GM19193 (cell line): Measurements from ENCODE around the gene SMARCB1.

Source experiments
- POLR2A ChIP-seq: IDR thresholded peaks from 4 replicates; pipeline ENCODE4 v1.6.1; 2011; ENCODE audit not compliant: insufficient read depth, insufficient read length; ENCODE audit errors: extremely low read depth

The SMARCB1 gene

GRCh38 chr22:23847310-23847920, 60.6 kb downstream of the SMARCB1 start:
- TF ChIP-seq POLR2A: no peak

- TF ChIP-seq POLR2A: no peak
These were observed 61.5 kb downstream of the SMARCB1 start for GRCh38 chr22:23847991-23848864.

- TF ChIP-seq POLR2A: no peak
These were observed 62.5 kb downstream of the SMARCB1 start for GRCh38 chr22:23849009-23850006.

- TF ChIP-seq POLR2A: no peak
These were observed 63.4 kb downstream of the SMARCB1 start for GRCh38 chr22:23850136-23850611.

GRCh38 chr22:23856721-23857605, 70.2 kb downstream of the SMARCB1 start:
- TF ChIP-seq POLR2A: no peak

GRCh38 chr22:23857606-23858483, 71.1 kb downstream of the SMARCB1 start, which contains the start of gene SLC2A11:
Gene SLC2A11 (plus strand): TSS chr22:23857875. CDS start chr22:23858000, 125 bp downstream.
- TF ChIP-seq POLR2A: peak; percentile 90

GRCh38 chr22:23858484-23858815, 71.7 kb downstream of the SMARCB1 start:
- TF ChIP-seq POLR2A: no peak

GRCh38 chr22:23859201-23859600, 72.4 kb downstream of the SMARCB1 start:
- TF ChIP-seq POLR2A: no peak

GRCh38 chr22:23862103-23862502, 75.3 kb downstream of the SMARCB1 start:
- TF ChIP-seq POLR2A: no peak

- TF ChIP-seq POLR2A: no peak
These were observed 81.8 kb downstream of the SMARCB1 start for GRCh38 chr22:23868580-23868979.

GRCh38 chr22:23874871-23875270, 88.1 kb downstream of the SMARCB1 start:
- TF ChIP-seq POLR2A: no peak

GRCh38 chr22:23875801-23876200, 89.0 kb downstream of the SMARCB1 start:
- TF ChIP-seq POLR2A: no peak

GRCh38 chr22:23877566-23877965, 90.8 kb downstream of the SMARCB1 start:
- TF ChIP-seq POLR2A: no peak

GRCh38 chr22:23878219-23878618, 91.5 kb downstream of the SMARCB1 start:
- no peak for TF ChIP-seq POLR2A

GRCh38 chr22:23882370-23882769, 95.6 kb downstream of the SMARCB1 start:
- no peak for TF ChIP-seq POLR2A
